Transverse colon (tissue), 3 donors: Measurements from ENCODE around the gene NOC4L.

ENCODE experiments used
- CTCF ChIP-seq, 5 experiments: fragments of 200-600 bp in 3 of 5; fragments of 450-650 bp in 2 of 5; sonication (generic) in 3 of 5; IDR thresholded peaks; 1 replicate in 2 of 5; 2 replicates in 3 of 5; pipeline ENCODE4 v1.5.1; 2016 to 2017; ENCODE audit warnings: antibody characterized with exemption in 5 of 5, inconsistent platforms in 3 of 5, mild to moderate bottlenecking in 2 of 5, moderate library complexity in 1 of 5
- POLR2A ChIP-seq: fragments of 450-650 bp; IDR thresholded peaks from one replicate; pipeline ENCODE4 v1.6.1; 2016; ENCODE audit warnings: antibody characterized with exemption, mild to moderate bottlenecking, moderate library complexity

GRCh38 chr12:132171968-132172521 lies 27.8 kb downstream of the NOC4L start:
- no peak for TF ChIP-seq CTCF (IDR thresholded peaks at IDR 0.05)
- TF ChIP-seq POLR2A, result no peak
